ENCODE measurements around the gene MORF4L1.

The MORF4L1 gene

GRCh38 chr15:78904599-78905358, 32.1 kb downstream of the MORF4L1 start:
- no peak for TF ChIP-seq CTCF (IDR thresholded peaks at IDR 0.05; ENCODE audit: low read depth, low read length, missing control alignments)
- no peak overlapping the region for H3K4me3 ChIP-seq (ENCODE audit: low read depth, low read length)
- in situ Hi-C loops (cut with HindIII; ENCODE audit: low sequenced_read_pairs): no loop called here

GRCh38 chr15:78906316-78906620, 33.6 kb downstream of the MORF4L1 start:
- TF ChIP-seq CTCF (IDR thresholded peaks at IDR 0.05; ENCODE audit: low read depth, low read length, missing control alignments): no peak
- in situ Hi-C loops (cut with HindIII; ENCODE audit: low sequenced_read_pairs): no loop called here
- no peak for DNase-seq (ENCODE audit: low read depth)
- H3K4me3 ChIP-seq (ENCODE audit: low read depth, low read length): no peak overlapping the region

More at GRCh38 chr15:78904599-78905358, 32.1 kb downstream of the MORF4L1 start:
- no peak for DNase-seq (ENCODE audit: low read depth)

GRCh38 chr15:78907577-78907976, 34.9 kb downstream of the MORF4L1 start:
- in situ Hi-C loops (cut with HindIII; ENCODE audit: low sequenced_read_pairs): no loop called here
- no peak for DNase-seq (ENCODE audit: low read depth)
- TF ChIP-seq CTCF (IDR thresholded peaks at IDR 0.05; ENCODE audit: low read depth, low read length, missing control alignments): peak; percentile 10
- H3K4me3 ChIP-seq (ENCODE audit: low read depth, low read length): no peak overlapping the region

- no peak for TF ChIP-seq CTCF (IDR thresholded peaks at IDR 0.05; ENCODE audit: low read depth, low read length, missing control alignments)
- DNase-seq (ENCODE audit: low read depth): no peak
- in situ Hi-C loops (cut with HindIII; ENCODE audit: low sequenced_read_pairs): no loop called here
- H3K4me3 ChIP-seq (ENCODE audit: low read depth, low read length): no peak overlapping the region
Measured at GRCh38 chr15:78909160-78909695, 36.5 kb downstream of the MORF4L1 start.

- TF ChIP-seq CTCF (IDR thresholded peaks at IDR 0.05; ENCODE audit: low read depth, low read length, missing control alignments): peak; percentile 69
- DNase-seq (ENCODE audit: low read depth): no peak
- H3K4me3 ChIP-seq (ENCODE audit: low read depth, low read length): no peak overlapping the region
- in situ Hi-C loops (cut with HindIII; ENCODE audit: low sequenced_read_pairs): no loop called here
Measured at GRCh38 chr15:78909791-78910228, 37.1 kb downstream of the MORF4L1 start.

GRCh38 chr15:78910271-78910670, 37.6 kb downstream of the MORF4L1 start:
- no peak overlapping the region for H3K4me3 ChIP-seq (ENCODE audit: low read depth, low read length)
- no peak for DNase-seq (ENCODE audit: low read depth)
- TF ChIP-seq CTCF (IDR thresholded peaks at IDR 0.05; ENCODE audit: low read depth, low read length, missing control alignments): no peak
- in situ Hi-C loops (cut with HindIII; ENCODE audit: low sequenced_read_pairs): no loop called here
